ENCODE results near the gene CDKN2B. TPM values are rescaled to one million over a fixed set of nuclear protein-coding genes. Genes with fewer than 3 reads are reported as not detected.

CDKN2B gene
- total and polyA plus RNA-seq, 2 donors (not counting 3 experiments of a cell fraction or from before 2014, with no cell fraction given) = 1.6 to 2.1 TPM

DNA sequence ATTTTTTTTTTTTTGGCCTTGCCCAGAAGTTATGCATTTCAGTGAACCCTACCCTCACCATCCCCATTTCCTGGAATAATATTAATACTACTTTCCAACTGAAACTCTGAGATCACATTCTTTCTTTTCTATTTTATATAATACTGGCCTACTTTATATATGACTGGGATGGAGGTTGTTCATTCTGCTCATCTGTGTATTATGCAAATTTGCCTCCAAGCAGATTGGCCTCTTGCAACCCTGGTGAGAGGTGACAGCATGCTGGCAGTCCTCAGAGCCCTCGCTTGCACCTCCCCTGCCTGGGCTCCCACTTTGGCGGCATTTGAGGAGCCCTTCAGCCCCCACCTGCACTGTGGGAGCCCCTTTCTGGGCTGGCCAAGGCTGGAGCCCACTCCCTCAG, 50.3 kb downstream of the CDKN2B start:
- Histone ChIP-seq H3K79me2 (ENCODE audit: control insufficient read depth, insufficient read depth, low read length) (no peaks in the 10 kb centered on the region), H3K4me1 (ENCODE audit: control insufficient read depth, extremely low read depth, insufficient read depth, low read length) (no peaks in the 10 kb centered on the region), H3K27me3 (ENCODE audit: control insufficient read depth in 2 of 2, insufficient read depth in 2 of 2, low read length in 2 of 2) (peaks cover 13 to 31% of the 10 kb centered on the region in 2 experiments), H3K27ac (ENCODE audit: insufficient read depth, low read depth, low read length) (no peak overlapping the region), H4K20me1 (replicated peaks; ENCODE audit: control insufficient read depth, extremely low read depth, insufficient read depth, low read length) (no peaks in the 10 kb centered on the region), H3K4me2 (ENCODE audit: insufficient read depth, low read length) (no peak overlapping the region), H3K9me1 (replicated peaks; ENCODE audit: control insufficient read depth, extremely low read depth, insufficient read depth, low read length) (no peaks in the 10 kb centered on the region), H3K9me3 (replicated peaks; ENCODE audit: control insufficient read depth, insufficient read depth, low read length) (no peaks in the 10 kb centered on the region), H3K36me3 (ENCODE audit: control insufficient read depth in 2 of 2, extremely low read depth in 1 of 2, insufficient read depth in 2 of 2, low read length in 2 of 2) (no peaks in the 10 kb centered on the region), H3K4me3 (replicated peaks in 1 of 3; ENCODE audit: insufficient read depth in 1 of 3, low read depth in 1 of 3, low read length in 3 of 3) (no peak overlapping the region), H3K9ac (replicated peaks; ENCODE audit: extremely low read depth, insufficient read depth, low read length) (no peak overlapping the region), H2AFZ (ENCODE audit: low read depth, low read length) (no peak overlapping the region)
- dilution Hi-C loops (cut with MboI; ENCODE audit: extremely low pct_ligation_motif_present, low sequenced_read_pairs) = no loop called here
- no TSS peak for BruUV-seq (replicated peaks)
- no peak for TF ChIP-seq POLR2A (IDR thresholded peaks at IDR 0.05; ENCODE audit: low read depth, low read length)
- no peak for TF ChIP-seq JUN (IDR thresholded peaks at IDR 0.05; ENCODE audit: borderline replicate concordance, insufficient read depth, insufficient read length, low read depth)
- no peak for TF ChIP-seq POLR2AphosphoS5 (IDR thresholded peaks at IDR 0.05; ENCODE audit: insufficient read depth, low read depth, low read length)
- TF ChIP-seq GATA2 (IDR thresholded peaks at IDR 0.05; ENCODE audit: insufficient read depth, insufficient read length, low read depth, low read length) = no peak
- TF ChIP-seq FOS (IDR thresholded peaks at IDR 0.05; ENCODE audit: borderline replicate concordance, insufficient read depth, low read length) = no peak
- TF ChIP-seq, protein P1, sequence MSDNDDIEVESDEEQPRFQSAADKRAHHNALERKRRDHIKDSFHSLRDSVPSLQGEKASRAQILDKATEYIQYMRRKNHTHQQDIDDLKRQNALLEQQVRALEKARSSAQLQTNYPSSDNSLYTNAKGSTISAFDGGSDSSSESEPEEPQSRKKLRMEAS (IDR thresholded peaks at IDR 0.05; ENCODE audit: insufficient read depth, insufficient read length) = no peak
- TF ChIP-seq, protein P2, sequence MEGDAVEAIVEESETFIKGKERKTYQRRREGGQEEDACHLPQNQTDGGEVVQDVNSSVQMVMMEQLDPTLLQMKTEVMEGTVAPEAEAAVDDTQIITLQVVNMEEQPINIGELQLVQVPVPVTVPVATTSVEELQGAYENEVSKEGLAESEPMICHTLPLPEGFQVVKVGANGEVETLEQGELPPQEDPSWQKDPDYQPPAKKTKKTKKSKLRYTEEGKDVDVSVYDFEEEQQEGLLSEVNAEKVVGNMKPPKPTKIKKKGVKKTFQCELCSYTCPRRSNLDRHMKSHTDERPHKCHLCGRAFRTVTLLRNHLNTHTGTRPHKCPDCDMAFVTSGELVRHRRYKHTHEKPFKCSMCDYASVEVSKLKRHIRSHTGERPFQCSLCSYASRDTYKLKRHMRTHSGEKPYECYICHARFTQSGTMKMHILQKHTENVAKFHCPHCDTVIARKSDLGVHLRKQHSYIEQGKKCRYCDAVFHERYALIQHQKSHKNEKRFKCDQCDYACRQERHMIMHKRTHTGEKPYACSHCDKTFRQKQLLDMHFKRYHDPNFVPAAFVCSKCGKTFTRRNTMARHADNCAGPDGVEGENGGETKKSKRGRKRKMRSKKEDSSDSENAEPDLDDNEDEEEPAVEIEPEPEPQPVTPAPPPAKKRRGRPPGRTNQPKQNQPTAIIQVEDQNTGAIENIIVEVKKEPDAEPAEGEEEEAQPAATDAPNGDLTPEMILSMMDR (IDR thresholded peaks at IDR 0.05; ENCODE audit: extremely low read depth in 1 of 2, insufficient read depth in 1 of 2, low read depth in 1 of 2, low read length in 2 of 2) = no peak
- no peak for TF ChIP-seq MYC (IDR thresholded peaks at IDR 0.05; ENCODE audit: low read depth, low read length)
- no peak for TF ChIP-seq EZH2 (IDR thresholded peaks at IDR 0.05; ENCODE audit: borderline replicate concordance, low read depth, low read length, severe bottlenecking)
- no peak for FAIRE-seq
- CTCF ChIA-PET = no interaction called here
- POLR2A ChIA-PET = no interaction called here
- intact Hi-C loops (cut with micrococcal nuclease) = no loop called here
- DNase-seq (ENCODE audit: low read depth, low spot score) = no peak

Small RNA genes lying within 50 kb of the gene (small RNA-seq; reads per million reads assigned to genes)
- not detected for gene RF02045 (ENCODE audit: insufficient read depth, insufficient read length, low read depth, low replicate concordance)

Other genes starting within 250 kb of the CDKN2B start
- gene MTAP, start 206.7 kb downstream of the CDKN2B start, total RNA-seq = 51.2 and 55.1 TPM in 2 replicates
- gene MTAP, start 206.7 kb downstream of the CDKN2B start, polyA plus RNA-seq = 5.7 and 11.3 TPM in 2 replicates
- 8.5 and 9.3 TPM in 2 replicates for gene CDKN2A, start 14.9 kb downstream of the CDKN2B start, total RNA-seq
- gene CDKN2A, start 14.9 kb downstream of the CDKN2B start, polyA plus RNA-seq = 10.7 and 14.1 TPM in 2 replicates
- 1.9 and 2.4 TPM in 2 replicates for gene CDKN2B-AS1, start 14.5 kb downstream of the CDKN2B start, total RNA-seq
- 0.27 and 0.44 TPM in 2 replicates for gene CDKN2B-AS1, start 14.5 kb downstream of the CDKN2B start, polyA plus RNA-seq

All from endothelial cell of umbilical vein (primary cell).